Esophagus mucosa (tissue), 1 donor: ENCODE data around the gene SON. TPM values are rescaled to one million over a fixed set of nuclear protein-coding genes. Genes with fewer than 3 reads are reported as not detected.
"Not testable (repeated sequence)": the region's sequence is repeated elsewhere in the genome, so short reads cannot be mapped to it uniquely, and the experiment has no call there.

ENCODE experiments used
- ATAC-seq: fragments of 200-7000 bp; cut with Tn5 transposase; one replicate; pipeline ENCODE4 v1.9.1; 2020
- total RNA-seq: library from RNA; stranded (reverse); gene quantifications from one replicate; pipeline ENCODE4 v1.2.4, GENCODE V29; 2023
- donor health status: DM: yes; HTN: yes; CAD: no.

Gene SON
- total RNA-seq = 129 TPM

GRCh38 chr21:33542640-33543504, at the start of gene SON:
TSS of gene SON (plus strand) at chr21:33543038. CDS start at chr21:33543093, 55 bp downstream.
- ATAC-seq = peak; percentile 99

- ATAC-seq = no peak
These were observed 49.1 kb upstream of the SON start for GRCh38 chr21:33493756-33494155.

GRCh38 chr21:33495743-33496142, 47.1 kb upstream of the SON start:
- ATAC-seq = no peak

- no peak for ATAC-seq
These were observed 46.5 kb upstream of the SON start for GRCh38 chr21:33496345-33496744.

GRCh38 chr21:33505833-33506232, 37.0 kb upstream of the SON start:
- ATAC-seq = no peak

GRCh38 chr21:33507003-33507402, 35.8 kb upstream of the SON start:
- ATAC-seq = not testable (repeated sequence)

GRCh38 chr21:33510826-33511225, 32.0 kb upstream of the SON start:
- ATAC-seq = no peak

GRCh38 chr21:33511639-33512038, 31.2 kb upstream of the SON start:
- no peak for ATAC-seq

- no peak for ATAC-seq
These were observed 30.4 kb upstream of the SON start for GRCh38 chr21:33512481-33512880.

GRCh38 chr21:33514229-33514628, 28.6 kb upstream of the SON start:
- ATAC-seq = no peak

- no peak for ATAC-seq
These were observed 23.9 kb upstream of the SON start for GRCh38 chr21:33518899-33519298.

- no peak for ATAC-seq
These were observed 20.4 kb upstream of the SON start for GRCh38 chr21:33522297-33522952.

GRCh38 chr21:33522953-33523349, 19.9 kb upstream of the SON start:
- ATAC-seq = no peak

GRCh38 chr21:33531007-33531406, 11.8 kb upstream of the SON start:
- no peak for ATAC-seq

- no peak for ATAC-seq
These were observed 5.6 kb upstream of the SON start for GRCh38 chr21:33537212-33537611.

GRCh38 chr21:33539616-33540015, 3.2 kb upstream of the SON start:
- no peak for ATAC-seq

GRCh38 chr21:33540711-33541104, 2.1 kb upstream of the SON start:
- ATAC-seq = no peak

- no peak for ATAC-seq
These were observed 1.6 kb upstream of the SON start for GRCh38 chr21:33541105-33541711.

- peak; percentile 83 for ATAC-seq
These were observed 840 bp upstream of the SON start, which contains the start of gene GART for GRCh38 chr21:33541756-33542639. TSS of gene GART (minus strand) at chr21:33542117. CDS start at chr21:33539315, 2,802 bp downstream.

- ATAC-seq = peak; percentile 31
These were observed 779 bp downstream of the SON start for GRCh38 chr21:33543505-33544129.

GRCh38 chr21:33544451-33545195, 1.8 kb downstream of the SON start:
- ATAC-seq = no peak
